HepG2 (cell line): Measurements from ENCODE around the gene TKTL2.

Experiments used
- AGO2 ChIP-seq: fragments of 200-400 bp; formaldehyde crosslinking; optimal IDR thresholded peaks from 2 replicates; pipeline ENCODE3; 2017; ENCODE audit warnings: mild to moderate bottlenecking, low read depth, low read length, moderate library complexity
- ATF2 ChIP-seq: sonication (generic); formaldehyde crosslinking; IDR thresholded peaks from 2 replicates; pipeline ENCODE4 v1.4.0; 2020; ENCODE audit warnings: missing genetic modification reagents
- CTCF ChIP-seq: sonication (generic); formaldehyde crosslinking; IDR thresholded peaks from 2 replicates; pipeline ENCODE4 v1.5.0; 2020; ENCODE audit warnings: mild to moderate bottlenecking, missing genetic modification reagents, moderate library complexity
- DPF2 ChIP-seq: sonication (generic); formaldehyde crosslinking; IDR thresholded peaks from 2 replicates; pipeline ENCODE4 v1.4.0; 2020; ENCODE audit warnings: mild to moderate bottlenecking, low read depth, missing genetic modification reagents, borderline replicate concordance
- EHMT2 ChIP-seq: fragments of 200-600 bp; sonication (generic); IDR thresholded peaks from 2 replicates; pipeline ENCODE4 v1.7.0; 2017; ENCODE audit warnings: antibody characterized with exemption, low read depth, low read length, borderline replicate concordance
- FOXP1 ChIP-seq, 2 experiments: fragments of 450-650 bp in 1 of 2; IDR thresholded peaks; 2 replicates each; pipeline ENCODE4 v1.6.1; 2017 to 2018; ENCODE audit warnings: antibody characterized with exemption in 1 of 2
- HDAC6 ChIP-seq: fragments of 200-600 bp; sonication (generic); IDR thresholded peaks from 2 replicates; pipeline ENCODE4 v1.7.0; 2017; ENCODE audit warnings: mild to moderate bottlenecking, antibody characterized with exemption, low read length, low read depth
- MXD3 ChIP-seq: IDR thresholded peaks from 2 replicates; pipeline ENCODE4 v1.6.1; 2016; ENCODE audit warnings: mild to moderate bottlenecking, missing biosample characterization, missing genetic modification reagents
- NCOR1 ChIP-seq: fragments of 200-600 bp; sonication (generic); IDR thresholded peaks from 2 replicates; pipeline ENCODE4 v1.7.0; 2017; ENCODE audit warnings: antibody characterized with exemption, low read length, borderline replicate concordance
- NFRKB ChIP-seq: fragments of 450-650 bp; IDR thresholded peaks from 2 replicates; pipeline ENCODE4 v1.6.1; 2017
- SRF ChIP-seq: IDR thresholded peaks from 2 replicates; pipeline ENCODE4 v1.6.1; 2011; ENCODE audit warnings: mild to moderate bottlenecking, low read depth, low read length, moderate library complexity
- ZNF10 ChIP-seq: sonication (generic); formaldehyde crosslinking; IDR thresholded peaks from 2 replicates; pipeline ENCODE4 v1.4.0; 2020; ENCODE audit warnings: mild to moderate bottlenecking, low read depth, missing genetic modification reagents, borderline replicate concordance
- ZNF510 ChIP-seq: sonication (generic); formaldehyde crosslinking; IDR thresholded peaks from 2 replicates; pipeline ENCODE4 v1.4.0; 2020; ENCODE audit warnings: low read depth, mild to moderate bottlenecking, missing genetic modification reagents
- ZZZ3 ChIP-seq: sonication (generic); formaldehyde crosslinking; IDR thresholded peaks from 2 replicates; pipeline ENCODE4 v1.4.0; 2020; ENCODE audit warnings: missing genetic modification reagents, mild to moderate bottlenecking, borderline replicate concordance

GRCh38 chr4:163505374-163505773 is 31.8 kb upstream of the TKTL2 start:
- TF ChIP-seq FOXP1 (IDR thresholded peaks at IDR 0.05) (no peak), FOXP1 (CRISPR knock-in tag; IDR thresholded peaks at IDR 0.05) (no peak), NFRKB (no peak), SRF (no peak), NCOR1 (no peak), CTCF (CRISPR knock-in tag) (no peak), ATF2 (CRISPR knock-in tag) (no peak), ZNF10 (CRISPR knock-in tag) (no peak), HDAC6 (no peak), ZNF510 (CRISPR knock-in tag) (no peak), EHMT2 (no peak), DPF2 (CRISPR knock-in tag) (no peak), ZZZ3 (CRISPR knock-in tag) (no peak), AGO2 (no peak), MXD3 (CRISPR knock-in tag) (no peak)
